Activated CD4-positive, CD25-positive, alpha-beta regulatory T cell (primary cell): Measurements from ENCODE around the gene BMF.
A peak's percentile ranks its signal among the peaks of the same experiment; 100 is the strongest.
"Not testable (repeated sequence)": the region's sequence is repeated elsewhere in the genome, so short reads cannot be mapped to it uniquely, and the experiment has no call there.

ENCODE experiments used
- DNase-seq, 4 experiments: peaks; one replicate each; lab custom pipeline; 2025; lab: John Stamatoyannopoulos, UW

The BMF gene

GRCh38 chr15:40128766-40129660, 20.3 kb upstream of the BMF start:
- DNase-seq, result no peak

GRCh38 chr15:40125950-40126349, 17.3 kb upstream of the BMF start:
- DNase-seq, result no peak

DNA sequence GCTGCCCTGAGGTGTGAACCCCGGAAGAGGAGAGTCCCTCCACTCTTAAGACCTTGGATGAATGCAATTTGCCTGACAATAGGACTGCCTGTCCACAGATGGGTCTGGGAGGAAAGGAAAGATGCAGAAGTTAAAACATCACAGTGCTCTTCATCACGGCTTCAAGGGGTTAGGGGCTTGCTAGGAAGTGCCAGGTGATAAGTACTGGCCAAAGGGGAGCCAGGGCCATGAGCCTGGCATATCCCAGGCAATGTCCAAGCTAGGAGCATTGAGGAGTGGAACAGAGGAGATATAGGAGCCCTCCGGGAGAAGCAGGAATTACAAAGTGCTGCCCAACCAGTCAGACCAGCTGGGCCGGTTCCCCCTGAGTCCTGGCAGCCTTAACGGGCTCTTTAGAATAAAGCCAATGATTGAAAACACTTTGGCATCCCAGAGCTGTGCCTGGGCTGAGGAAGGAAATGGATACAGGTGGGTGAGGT, 16.2 kb upstream of the BMF start:
- not testable (repeated sequence) for DNase-seq

- DNase-seq, result not testable (repeated sequence)
These were observed 15.7 kb upstream of the BMF start for GRCh38 chr15:40124333-40124732.

DNA sequence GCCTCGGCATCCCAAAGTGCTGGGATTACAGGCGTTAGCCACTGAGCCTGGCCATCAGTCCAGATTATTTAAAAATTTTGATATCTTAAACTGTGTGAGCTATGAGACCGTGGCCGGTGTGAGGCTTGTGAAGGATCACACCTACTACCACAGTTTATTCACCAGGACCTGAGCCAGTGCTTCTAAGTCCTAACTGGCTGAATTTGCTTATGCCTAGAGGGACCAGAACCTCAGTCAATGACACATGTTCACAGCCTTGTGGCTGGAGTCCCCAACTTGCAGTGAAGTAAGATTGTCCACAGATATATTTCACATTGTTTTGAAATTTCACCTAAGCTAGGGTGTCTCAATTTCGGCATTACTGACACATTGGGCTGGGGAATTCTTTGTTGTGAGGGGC, 15.2 kb upstream of the BMF start:
- DNase-seq, result not testable (repeated sequence)

GRCh38 chr15:40122989-40123388, 14.3 kb upstream of the BMF start:
- DNase-seq, result not testable (repeated sequence)

- no peak for DNase-seq
These were observed 13.4 kb upstream of the BMF start for GRCh38 chr15:40121911-40122638.

DNA sequence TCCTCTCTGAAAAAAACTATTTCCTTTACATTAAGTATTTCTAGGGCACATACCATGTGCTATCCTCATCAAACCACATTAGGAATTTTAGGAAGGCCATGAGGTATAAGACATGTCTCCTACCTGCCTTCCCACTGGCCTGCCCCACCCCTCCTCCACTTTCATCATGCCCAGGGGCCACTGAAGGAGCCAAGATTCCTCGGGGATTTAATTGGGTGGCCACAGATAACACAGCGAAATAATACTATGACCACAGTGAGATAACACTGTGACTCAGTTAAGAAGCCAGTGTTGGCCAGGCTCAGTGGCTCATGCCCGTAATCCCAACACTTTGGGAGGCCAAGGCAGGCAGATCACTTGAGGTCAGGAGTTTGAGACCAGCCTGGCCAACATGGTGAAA, 9.8 kb upstream of the BMF start:
- DNase-seq, result no peak

DNA sequence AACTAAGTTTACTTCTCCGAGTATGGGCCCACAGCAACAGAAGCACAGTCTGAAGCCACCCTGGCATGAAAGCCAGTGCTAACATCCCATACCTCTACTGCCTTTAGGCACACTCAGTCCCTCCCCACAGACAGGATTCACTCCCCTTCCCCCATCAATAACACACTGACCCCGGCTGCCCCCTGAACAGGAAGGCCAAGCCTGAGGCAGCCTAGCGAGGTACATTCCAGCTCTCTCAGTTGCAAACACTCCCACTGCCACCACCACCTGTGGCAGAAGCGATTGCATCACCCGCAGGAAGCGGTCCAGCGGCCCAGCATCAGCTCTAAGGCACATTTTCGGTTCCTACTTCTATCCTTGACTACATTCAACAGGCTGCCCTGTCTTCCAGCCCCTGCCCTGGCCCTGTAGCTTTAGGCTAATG, 7.0 kb upstream of the BMF start:
- no peak for DNase-seq

DNA sequence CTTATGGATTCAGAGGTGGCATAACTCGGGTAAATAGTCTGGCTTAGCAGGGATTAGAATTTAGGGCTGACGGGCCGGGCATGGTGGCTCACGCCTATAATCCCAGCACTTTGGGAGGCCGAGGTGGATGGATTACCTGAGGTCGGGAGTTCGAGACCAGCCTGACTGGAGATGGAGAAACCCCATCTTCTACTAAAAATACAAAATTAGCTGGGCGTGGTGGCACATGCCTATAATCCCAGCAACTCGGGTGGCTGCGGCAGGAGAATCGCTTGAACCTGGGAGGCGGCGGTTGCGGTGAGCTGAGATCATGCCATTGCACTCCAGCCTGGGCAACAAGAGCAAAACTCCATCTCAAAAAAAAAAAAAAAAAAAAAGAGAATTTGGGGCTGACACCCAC, 6.4 kb upstream of the BMF start:
- DNase-seq, result not testable (repeated sequence)

- DNase-seq, result no peak
These were observed 5.5 kb upstream of the BMF start for GRCh38 chr15:40114218-40114617.

DNA sequence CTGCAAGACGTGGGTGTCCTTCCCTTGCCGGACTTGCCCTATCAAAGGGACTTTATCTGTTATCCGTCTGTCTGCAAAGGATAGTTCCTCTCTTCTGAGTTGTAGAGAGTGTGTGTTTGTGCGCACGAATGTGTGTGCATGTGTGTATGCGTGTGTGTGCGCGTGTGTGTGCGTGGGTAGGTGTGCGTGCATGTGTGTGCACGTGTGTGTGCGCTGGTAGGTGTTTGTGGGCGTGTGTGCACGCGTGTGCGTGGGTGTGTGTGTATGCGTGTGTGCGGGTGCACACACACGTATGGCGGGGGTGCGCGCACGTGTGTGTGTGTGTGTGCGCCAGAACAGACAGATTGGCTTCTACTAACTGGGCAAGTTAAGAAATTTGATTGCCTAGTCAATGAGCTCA, 4.1 kb upstream of the BMF start:
- DNase-seq, result no peak

DNA sequence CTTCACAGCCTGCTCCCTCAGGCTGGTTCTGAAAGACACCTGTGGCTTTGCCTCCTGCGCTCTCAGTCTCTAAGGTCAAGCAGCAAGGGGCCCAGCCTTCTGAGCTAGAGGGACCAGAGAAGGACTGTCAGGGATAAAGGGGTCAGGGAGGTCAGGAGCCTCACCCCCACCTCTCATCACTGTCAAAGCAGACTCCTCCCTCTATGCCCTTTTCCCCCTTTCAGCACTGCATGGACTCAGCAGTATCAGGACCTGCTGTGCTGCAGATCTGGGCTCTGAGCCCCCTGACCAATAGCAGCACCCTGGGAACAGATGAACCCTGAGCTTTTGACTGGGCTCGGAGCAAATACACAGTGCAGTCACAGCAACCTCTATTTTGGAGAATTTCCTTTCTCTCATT, 3.2 kb upstream of the BMF start:
- no peak for DNase-seq

- DNase-seq, result no peak
These were observed 2.3 kb upstream of the BMF start for GRCh38 chr15:40110866-40111550.

DNA sequence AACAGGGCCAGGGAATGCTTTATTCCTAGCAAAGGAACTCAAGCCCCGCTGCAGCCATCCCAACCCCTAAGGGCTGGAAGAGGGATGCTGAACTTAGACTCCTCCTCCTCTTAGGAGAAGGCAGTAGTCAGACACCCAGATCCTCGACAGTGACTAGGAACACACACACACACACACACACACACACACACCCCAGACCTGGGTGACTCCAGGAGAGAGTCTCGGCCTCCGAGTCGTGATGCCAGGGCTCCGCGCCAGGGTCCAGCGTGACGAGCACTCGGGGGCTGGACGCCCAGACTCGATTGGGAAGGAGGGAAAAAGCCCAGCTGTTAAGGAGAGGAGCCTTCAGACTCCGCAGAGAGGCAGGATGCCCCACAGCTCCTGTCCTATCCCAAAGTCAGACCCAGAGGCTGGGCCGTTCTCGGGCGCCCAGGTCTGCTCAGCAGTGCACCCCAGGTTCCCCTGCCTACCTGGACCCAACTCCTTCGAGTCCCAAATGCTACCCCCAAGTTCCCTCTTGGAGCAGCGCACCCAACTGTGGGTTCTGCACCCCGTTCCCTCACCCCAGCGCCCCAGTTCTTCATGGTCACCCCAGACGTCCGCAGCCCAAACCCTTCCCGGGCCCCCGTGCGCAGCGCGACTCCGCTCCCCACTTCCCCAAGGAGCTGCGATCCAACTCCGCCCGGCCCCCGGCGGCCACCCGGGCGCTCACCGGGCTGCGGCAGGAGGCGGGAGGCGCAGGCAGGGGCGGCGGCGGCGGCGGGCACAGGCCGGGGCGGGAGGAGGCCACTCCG, 421 bp downstream of the BMF start:
- no peak for DNase-seq

DNA sequence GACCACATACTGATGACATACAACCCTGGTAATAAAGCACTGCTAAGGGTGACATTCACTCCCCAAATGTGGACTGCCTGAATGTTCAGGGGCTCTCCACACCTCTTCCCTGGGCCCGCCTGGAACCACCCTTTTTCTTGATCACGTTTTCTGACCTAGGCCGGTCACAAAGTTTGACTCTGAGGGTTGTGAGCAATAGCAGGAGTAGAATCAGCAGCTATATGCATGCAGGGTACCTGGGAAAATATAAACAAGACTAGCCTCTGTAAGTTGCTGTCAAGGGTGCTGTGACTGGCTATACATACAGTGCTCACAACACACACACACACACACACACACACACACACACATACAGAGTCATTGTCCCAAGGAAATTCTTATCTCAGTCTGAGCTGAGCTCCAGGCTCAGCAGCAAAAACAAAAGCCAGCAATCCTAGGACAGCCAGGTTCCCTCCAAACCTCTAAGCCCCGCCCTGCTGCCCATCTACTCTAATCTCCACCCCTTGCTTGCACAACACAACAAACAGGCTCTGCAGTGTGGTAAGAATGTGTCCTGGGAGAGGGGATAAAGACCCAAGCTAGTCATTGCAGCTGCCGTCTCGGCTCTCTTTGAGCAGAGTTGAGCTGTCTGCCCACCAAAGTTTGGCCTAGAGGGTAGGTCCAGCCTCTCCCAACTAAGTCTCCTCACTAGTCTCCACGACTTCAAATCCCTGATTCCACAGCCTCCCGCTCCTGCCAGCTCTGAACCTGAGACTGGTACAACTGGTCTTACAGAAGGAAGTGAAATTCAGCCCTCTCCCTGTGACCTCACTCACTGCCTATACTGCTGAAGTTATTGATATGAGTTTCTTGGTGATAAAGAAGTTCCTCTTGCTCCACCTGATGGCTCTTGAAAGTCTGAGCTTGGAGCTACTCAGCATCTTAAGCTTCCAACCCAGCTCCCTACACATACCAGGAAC, 2.2 kb downstream of the BMF start:
- DNase-seq, result no peak

DNA sequence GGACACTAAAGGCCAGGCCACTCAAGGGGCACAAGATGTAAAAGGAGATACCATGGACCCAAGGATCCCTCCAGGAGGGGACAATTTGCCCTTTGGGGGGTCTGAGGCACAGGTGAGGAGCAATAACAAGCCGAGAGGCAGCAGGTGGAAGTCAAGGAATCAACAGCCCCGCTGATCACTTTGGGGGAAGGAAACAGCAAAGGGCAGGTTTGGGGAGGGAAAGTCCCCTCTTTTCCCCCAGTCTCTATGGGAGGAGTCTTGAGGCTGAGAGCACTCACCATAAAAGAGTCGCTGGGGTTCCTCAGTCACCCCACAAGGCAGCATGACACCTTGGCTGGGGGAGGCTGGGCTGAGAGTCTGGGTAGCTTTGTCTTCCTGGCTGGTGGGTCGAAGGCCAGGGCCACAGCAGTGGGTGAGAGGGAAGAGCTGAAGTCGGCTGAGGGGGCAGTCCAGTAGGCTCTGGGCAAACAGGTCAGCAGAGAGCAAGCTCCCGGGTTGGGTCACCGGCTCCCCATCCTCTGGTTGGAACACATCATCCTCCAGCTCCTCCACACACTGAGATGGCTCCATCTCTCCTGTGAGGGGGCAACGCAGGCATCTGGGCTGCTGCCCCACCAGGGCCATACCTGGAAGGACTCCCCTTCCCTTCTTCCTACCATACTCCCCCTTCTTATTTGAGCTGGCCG, 3.0 kb downstream of the BMF start:
- peak in 1 of 4 experiments; percentile 28 for DNase-seq

DNA sequence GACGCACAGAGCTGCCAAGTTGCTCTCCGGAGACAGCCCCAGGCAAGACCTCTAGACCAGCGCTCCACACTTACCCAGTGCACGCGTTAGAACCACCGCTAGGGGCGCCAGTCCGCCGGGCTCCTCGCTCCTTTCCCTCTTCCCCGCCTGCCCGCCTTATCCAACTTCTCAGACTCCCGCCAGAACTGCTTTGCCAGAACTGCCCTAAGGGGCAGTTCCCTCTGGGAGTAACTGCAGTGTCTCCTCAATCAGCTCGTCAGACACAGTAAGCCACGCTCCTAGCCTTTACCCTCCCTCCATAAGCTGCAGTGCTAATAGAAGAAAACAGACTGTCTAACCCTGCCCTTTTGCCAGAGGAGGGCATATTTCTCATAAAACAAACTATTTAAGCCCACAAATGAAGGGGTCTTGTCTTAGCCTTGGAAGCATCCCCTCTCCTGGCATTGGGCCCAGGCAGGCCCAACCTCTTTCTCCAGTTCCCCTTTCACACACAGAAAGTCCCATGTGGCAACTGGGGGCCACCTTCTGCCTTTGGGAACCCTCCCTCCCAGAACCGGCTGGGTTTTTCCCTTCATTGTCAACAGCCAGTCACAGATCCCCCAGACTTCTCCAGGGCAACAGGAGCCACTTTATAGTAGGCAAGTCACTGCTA, 3.7 kb downstream of the BMF start:
- DNase-seq, result peak; percentile 55 to 77 (median 62)

DNA sequence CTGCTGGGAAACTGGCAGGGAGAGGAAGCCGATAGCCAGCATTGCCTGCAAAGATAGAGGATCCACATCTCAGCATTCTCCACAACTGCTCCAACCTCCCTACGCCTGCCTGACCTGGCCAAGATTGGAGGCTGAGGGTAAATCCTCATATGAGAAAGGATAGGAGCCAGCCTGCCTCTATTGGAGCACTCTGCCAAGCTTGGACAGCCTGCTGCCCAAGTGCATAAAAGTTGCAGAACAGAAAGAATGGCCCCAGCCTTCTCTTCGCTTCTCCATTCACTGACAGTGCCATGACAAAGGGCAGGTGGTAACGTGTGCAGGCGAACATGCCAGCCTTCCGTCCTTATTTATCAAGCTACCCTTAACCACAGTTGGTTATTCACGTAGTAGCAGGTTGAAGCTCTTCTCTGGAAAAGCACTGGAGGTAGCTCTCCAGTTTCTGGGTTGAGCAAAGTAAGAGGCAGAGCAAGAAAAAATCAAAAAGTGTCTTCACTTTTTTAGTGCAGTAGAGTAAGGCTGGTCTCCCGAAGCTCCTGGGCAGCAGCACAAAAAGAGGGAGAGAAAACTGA, 4.3 kb downstream of the BMF start:
- no peak for DNase-seq
